Peyer's patch (tissue), 4 donors: ENCODE measurements around the gene MRPL34. TPM values are rescaled to one million over a fixed set of nuclear protein-coding genes. Genes with fewer than 3 reads are reported as not detected.
"Not testable (repeated sequence)": the region's sequence is repeated elsewhere in the genome, so short reads cannot be mapped to it uniquely, and the experiment has no call there.

ENCODE experiments used
- DNase-seq, 3 donors: peaks; one replicate each; pipeline ENCODE4 v3.0.0-alpha.2; 2017 to 2019
- H3K27ac ChIP-seq, 4 donors: fragments of 200-600 bp; sonication (generic); one replicate each; pipeline ENCODE4 v1.5.1; 2016 to 2019
- H3K27me3 ChIP-seq, 2 donors: fragments of 200-600 bp; sonication (generic); one replicate each; pipeline ENCODE4 v1.5.1; 2019
- H3K36me3 ChIP-seq, 3 donors: fragments of 200-600 bp; sonication (generic); one replicate each; pipeline ENCODE4 v1.5.1; 2016 to 2019
- H3K4me1 ChIP-seq, 4 donors: fragments of 200-600 bp; sonication (generic); one replicate each; pipeline ENCODE4 v1.5.1; 2016 to 2019
- H3K4me3 ChIP-seq, 4 donors: fragments of 200-600 bp; sonication (generic); 1 replicate in 3 of 4; 2 replicates in 1 of 4; pipeline ENCODE4 v1.5.1; 2016 to 2019; ENCODE audit warnings: mild to moderate bottlenecking in 1 of 4
- H3K9me3 ChIP-seq, 4 donors: fragments of 200-600 bp; sonication (generic); one replicate each; pipeline ENCODE4 v1.5.1; 2016 to 2019; ENCODE audit warnings: mild to moderate bottlenecking in 1 of 4
- POLR2A ChIP-seq, 2 donors: fragments of 450-650 bp; IDR thresholded peaks; one replicate each; pipeline ENCODE4 v1.5.1; 2017; ENCODE audit warnings: antibody characterized with exemption in 2 of 2, mild to moderate bottlenecking in 2 of 2, moderate library complexity in 2 of 2
- total RNA-seq, 4 donors: library from RNA; depleted of rRNA; stranded (reverse); fragments of >200 nt; gene quantifications; one replicate each; pipeline ENCODE4 v1.1.0, GENCODE V29; 2016
- TF ChIP-seq, protein P1 (sequence below), 6 experiments: fragments of 450-650 bp in 4 of 6; fragments of 200-600 bp in 2 of 6; sonication (generic) in 1 of 6; IDR thresholded peaks; one replicate each; pipeline ENCODE4 v1.5.1; 2017 to 2019; ENCODE audit warnings: antibody characterized with exemption in 6 of 6, mild to moderate bottlenecking in 3 of 6, moderate library complexity in 1 of 6

The MRPL34 gene
- total RNA-seq, 4 donors from 2014 or later = 76.7 to 202 (median 196) TPM

GRCh38 chr19:17289489-17289888 lies 16.2 kb upstream of the MRPL34 start:
- Histone ChIP-seq H3K27ac (no peak overlapping the region), H3K4me3 (no peak overlapping the region), H3K9me3 (no peaks in the 10 kb centered on the region), H3K27me3 (no peaks in the 10 kb centered on the region), H3K36me3 (no peaks in the 10 kb centered on the region), H3K4me1 (peaks cover 0 to 4% (median 2%) of the 10 kb centered on the region in 4 donors)
- peak; percentile 36 to 75 (median 60) for DNase-seq
- no peak for TF ChIP-seq POLR2A (IDR thresholded peaks at IDR 0.05)
- TF ChIP-seq, protein P1, sequence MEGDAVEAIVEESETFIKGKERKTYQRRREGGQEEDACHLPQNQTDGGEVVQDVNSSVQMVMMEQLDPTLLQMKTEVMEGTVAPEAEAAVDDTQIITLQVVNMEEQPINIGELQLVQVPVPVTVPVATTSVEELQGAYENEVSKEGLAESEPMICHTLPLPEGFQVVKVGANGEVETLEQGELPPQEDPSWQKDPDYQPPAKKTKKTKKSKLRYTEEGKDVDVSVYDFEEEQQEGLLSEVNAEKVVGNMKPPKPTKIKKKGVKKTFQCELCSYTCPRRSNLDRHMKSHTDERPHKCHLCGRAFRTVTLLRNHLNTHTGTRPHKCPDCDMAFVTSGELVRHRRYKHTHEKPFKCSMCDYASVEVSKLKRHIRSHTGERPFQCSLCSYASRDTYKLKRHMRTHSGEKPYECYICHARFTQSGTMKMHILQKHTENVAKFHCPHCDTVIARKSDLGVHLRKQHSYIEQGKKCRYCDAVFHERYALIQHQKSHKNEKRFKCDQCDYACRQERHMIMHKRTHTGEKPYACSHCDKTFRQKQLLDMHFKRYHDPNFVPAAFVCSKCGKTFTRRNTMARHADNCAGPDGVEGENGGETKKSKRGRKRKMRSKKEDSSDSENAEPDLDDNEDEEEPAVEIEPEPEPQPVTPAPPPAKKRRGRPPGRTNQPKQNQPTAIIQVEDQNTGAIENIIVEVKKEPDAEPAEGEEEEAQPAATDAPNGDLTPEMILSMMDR (IDR thresholded peaks at IDR 0.05) = no peak

- Histone ChIP-seq H3K4me1 (peaks cover 0 to 4% (median 2%) of the 10 kb centered on the region in 4 donors), H3K36me3 (no peaks in the 10 kb centered on the region), H3K27me3 (no peaks in the 10 kb centered on the region), H3K4me3 (peak overlapping the region; percentile 55 to 62 (median 60)), H3K9me3 (no peaks in the 10 kb centered on the region), H3K27ac (peak overlapping the region; percentile 56 to 79 (median 66))
- TF ChIP-seq, protein P1 (IDR thresholded peaks at IDR 0.05) = peak; percentile 51 to 86 (median 74)
- no peak for TF ChIP-seq POLR2A (IDR thresholded peaks at IDR 0.05)
- DNase-seq = peak; percentile 82 to 89 (median 84)
Observed at GRCh38 chr19:17292301-17293074, 13.2 kb upstream of the MRPL34 start.

GRCh38 chr19:17293605-17294004 lies 12.1 kb upstream of the MRPL34 start:
- no peak overlapping the region for H3K27ac ChIP-seq
- H3K36me3 ChIP-seq = no peaks in the 10 kb centered on the region
- peaks cover 0 to 4% (median 2%) of the 10 kb centered on the region in 4 donors for H3K4me1 ChIP-seq
- no peak for DNase-seq
- H3K27me3 ChIP-seq = no peaks in the 10 kb centered on the region
- H3K9me3 ChIP-seq = no peaks in the 10 kb centered on the region
- no peak overlapping the region for H3K4me3 ChIP-seq
- no peak for TF ChIP-seq POLR2A (IDR thresholded peaks at IDR 0.05)
- TF ChIP-seq, protein P1 (IDR thresholded peaks at IDR 0.05) = no peak

DNA sequence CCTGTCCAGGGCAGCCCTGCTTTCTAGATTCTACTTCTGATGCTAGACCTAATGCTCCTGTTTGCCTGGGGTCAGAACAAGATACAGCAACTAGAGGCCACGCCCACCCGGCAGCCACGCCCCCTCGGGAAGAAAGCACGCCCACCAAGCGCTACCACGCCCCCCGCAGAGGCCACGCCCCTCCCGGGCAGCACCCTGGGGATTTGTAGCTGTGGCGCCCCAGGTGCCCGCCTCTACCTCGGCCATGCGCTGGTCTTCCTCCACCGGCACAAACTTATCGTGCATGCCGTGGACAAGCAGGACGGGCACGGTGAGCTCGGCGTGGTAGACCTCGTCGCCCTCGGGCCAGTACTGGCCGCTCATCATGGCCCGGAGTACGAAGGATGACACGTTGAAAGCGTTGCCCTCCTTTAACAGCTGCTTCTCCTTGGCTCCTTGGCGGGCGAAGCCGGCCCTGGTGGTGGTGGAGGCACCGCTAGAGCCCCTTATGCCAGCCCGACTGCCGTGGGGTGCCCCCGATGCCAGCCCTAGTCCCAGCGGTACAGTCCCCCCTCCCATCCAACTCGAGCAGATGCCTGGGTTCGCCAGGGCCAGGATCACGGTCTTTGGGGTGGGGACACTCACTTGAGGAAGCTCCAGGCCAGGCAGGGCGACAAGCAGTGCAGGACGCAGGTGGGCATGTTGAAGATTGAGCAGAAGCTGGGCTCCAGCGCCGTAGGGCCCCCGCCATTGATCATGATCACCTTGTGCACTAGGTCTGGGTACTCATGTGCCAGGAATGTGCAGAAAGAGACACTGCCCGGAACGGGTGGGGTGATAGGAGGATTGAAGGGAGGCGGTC lies 11.4 kb upstream of the MRPL34 start:
- no peak overlapping the region for H3K27ac ChIP-seq
- TF ChIP-seq, protein P1 (IDR thresholded peaks at IDR 0.05) = no peak
- TF ChIP-seq POLR2A (IDR thresholded peaks at IDR 0.05) = no peak

DNA sequence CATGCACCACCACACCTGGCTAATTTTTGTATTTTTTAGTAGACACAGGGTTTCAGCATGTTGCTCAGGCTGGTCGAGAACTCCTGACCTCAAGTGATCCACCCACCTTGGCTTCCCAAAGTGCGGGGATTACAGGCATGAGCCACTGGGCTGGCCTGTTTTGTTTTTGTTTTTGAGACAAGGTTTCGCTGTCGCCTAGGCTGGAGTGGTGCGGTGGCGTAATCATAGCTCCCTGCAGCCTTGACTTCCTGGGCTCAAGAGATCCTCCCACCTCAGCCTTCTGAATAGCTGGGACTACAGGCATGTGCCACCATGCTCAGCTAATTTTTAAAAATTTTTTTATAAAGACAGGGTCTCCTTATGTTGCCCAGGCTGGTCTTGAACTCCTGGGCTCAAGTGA lies 10.1 kb upstream of the MRPL34 start:
- not testable (repeated sequence) for H3K27me3 ChIP-seq

More for the DNA sequence above, 11.4 kb upstream of the MRPL34 start:
- DNase-seq = peak; percentile 35 to 65 (median 61)
- H3K27me3 ChIP-seq = no peaks in the 10 kb centered on the region
- peaks cover 0 to 4% (median 2%) of the 10 kb centered on the region in 4 donors for H3K4me1 ChIP-seq
- no peaks in the 10 kb centered on the region for H3K9me3 ChIP-seq
- no peaks in the 10 kb centered on the region for H3K36me3 ChIP-seq
- H3K4me3 ChIP-seq = no peak overlapping the region

GRCh38 chr19:17296273-17296672 lies 9.4 kb upstream of the MRPL34 start:
- peaks cover 0 to 4% (median 2%) of the 10 kb centered on the region in 4 donors for H3K4me1 ChIP-seq
- no peak overlapping the region for H3K27ac ChIP-seq
- H3K36me3 ChIP-seq = peaks cover 0 to 7% (median 0%) of the 10 kb centered on the region in 3 donors
- H3K4me3 ChIP-seq = no peak overlapping the region
- no peaks in the 10 kb centered on the region for H3K27me3 ChIP-seq
- TF ChIP-seq POLR2A (IDR thresholded peaks at IDR 0.05) = no peak
- TF ChIP-seq, protein P1 (IDR thresholded peaks at IDR 0.05) = no peak
- no peaks in the 10 kb centered on the region for H3K9me3 ChIP-seq
- DNase-seq = no peak

More for the DNA sequence above, 10.1 kb upstream of the MRPL34 start:
- not testable (repeated sequence) for H3K27ac ChIP-seq, H3K9me3 ChIP-seq, H3K36me3 ChIP-seq, DNase-seq, H3K4me1 ChIP-seq, H3K4me3 ChIP-seq
